NK-92 treated with Interleukin-12 subunit alpha and Interleukin-12 subunit beta, amount 100 ng/mL, for 24 hours (cell line): ENCODE results near the gene NBEA.
"Not testable (repeated sequence)": the region's sequence is repeated elsewhere in the genome, so short reads cannot be mapped to it uniquely, and the experiment has no call there.

ENCODE experiments used
- DNase-seq: peaks from one replicate; lab custom pipeline; 2025; lab: John Stamatoyannopoulos, UW

The NBEA gene

GRCh38 chr13:35664747-35665146 is 722.7 kb downstream of the NBEA start:
- no peak for DNase-seq

GRCh38 chr13:35669321-35669720 is 727.3 kb downstream of the NBEA start:
- DNase-seq = no peak

- no peak for DNase-seq
Observed at GRCh38 chr13:35672611-35673010, 730.5 kb downstream of the NBEA start.

GRCh38 chr13:35675651-35676050 is 733.6 kb downstream of the NBEA start:
- no peak for DNase-seq

GRCh38 chr13:35677863-35678262 is 735.8 kb downstream of the NBEA start:
- DNase-seq = not testable (repeated sequence)

- no peak for DNase-seq
Observed at GRCh38 chr13:35681685-35682084, 739.6 kb downstream of the NBEA start.

GRCh38 chr13:35684432-35684831 is 742.4 kb downstream of the NBEA start:
- no peak for DNase-seq

GRCh38 chr13:35687336-35687735 is 745.3 kb downstream of the NBEA start:
- no peak for DNase-seq

- no peak for DNase-seq
Observed at GRCh38 chr13:35690581-35691207, 748.6 kb downstream of the NBEA start.

GRCh38 chr13:35693134-35693784 is 751.2 kb downstream of the NBEA start:
- no peak for DNase-seq

GRCh38 chr13:35694031-35694430 is 752.0 kb downstream of the NBEA start:
- no peak for DNase-seq

- DNase-seq = no peak
Observed at GRCh38 chr13:35694549-35695447, 752.7 kb downstream of the NBEA start.

- no peak for DNase-seq
Observed at GRCh38 chr13:35695448-35695770, 753.3 kb downstream of the NBEA start.

- no peak for DNase-seq
Observed at GRCh38 chr13:35697186-35697730, 755.2 kb downstream of the NBEA start.

- no peak for DNase-seq
Observed at GRCh38 chr13:35698911-35699576, 757.0 kb downstream of the NBEA start.

- no peak for DNase-seq
Observed at GRCh38 chr13:35699825-35700510, 757.9 kb downstream of the NBEA start.

GRCh38 chr13:35700671-35701070 is 758.6 kb downstream of the NBEA start:
- DNase-seq = no peak

- no peak for DNase-seq
Observed at GRCh38 chr13:35702316-35702715, 760.2 kb downstream of the NBEA start.

- DNase-seq = no peak
Observed at GRCh38 chr13:35703061-35703460, 761.0 kb downstream of the NBEA start.

GRCh38 chr13:35704331-35704730 is 762.3 kb downstream of the NBEA start:
- DNase-seq = no peak

- no peak for DNase-seq
Observed at GRCh38 chr13:35706281-35706680, 764.2 kb downstream of the NBEA start.

GRCh38 chr13:35706721-35707120 is 764.7 kb downstream of the NBEA start:
- DNase-seq = no peak
